OCI-LY1 (cell line): Measurements from ENCODE around the gene AK2.

Experiments
- H2AFZ ChIP-seq: fragments of 200-600 bp; sonication (generic), shearing (Covaris generic); 2 replicates; pipeline ENCODE4 v1.6.0; 2014; ENCODE audit warnings: antibody characterized with exemption, mild to moderate bottlenecking, low read length
- H3F3A ChIP-seq: fragments of 200-600 bp; sonication (generic), shearing (Covaris generic); 2 replicates; pipeline ENCODE4 v1.6.0; 2014; ENCODE audit warnings: mild to moderate bottlenecking, antibody characterized with exemption, low read length, moderate library complexity; ENCODE audit not compliant: insufficient read depth
- H3K27ac ChIP-seq: fragments of 200-600 bp; sonication (generic); 2 replicates; pipeline ENCODE4 v1.5.1; 2014; ENCODE audit warnings: low read length, mixed run types, mild to moderate bottlenecking, low read depth; ENCODE audit not compliant: poor library complexity, severe bottlenecking
- H3K27me3 ChIP-seq: fragments of 200-600 bp; sonication (generic); 2 replicates; pipeline ENCODE4 v1.6.0; 2014; ENCODE audit warnings: antibody characterized with exemption, mild to moderate bottlenecking, low read length, moderate library complexity; ENCODE audit not compliant: insufficient read depth
- H3K36me3 ChIP-seq: fragments of 200-600 bp; sonication (generic); 2 replicates; pipeline ENCODE4 v1.6.1; 2014; ENCODE audit warnings: mild to moderate bottlenecking, antibody characterized with exemption, low read length, moderate library complexity, mixed read lengths; ENCODE audit not compliant: insufficient read depth
- H3K4me1 ChIP-seq: fragments of 200-600 bp; sonication (generic); 2 replicates; pipeline ENCODE4 v1.5.1; 2014; ENCODE audit warnings: mild to moderate bottlenecking, low read length, moderate library complexity; ENCODE audit not compliant: insufficient read depth, severe bottlenecking
- H3K4me2 ChIP-seq: fragments of 200-600 bp; sonication (generic), shearing (Covaris generic); 2 replicates; pipeline ENCODE4 v1.6.1; 2014; ENCODE audit warnings: low read length
- H3K4me3 ChIP-seq: fragments of 200-600 bp; sonication (generic); 2 replicates; pipeline ENCODE4 v1.5.1; 2014; ENCODE audit warnings: low read length, low read depth, mild to moderate bottlenecking, mixed read lengths; ENCODE audit not compliant: poor library complexity, severe bottlenecking
- H3K79me2 ChIP-seq: fragments of 200-600 bp; shearing (Covaris generic); 2 replicates; pipeline ENCODE4 v1.6.1; 2016; ENCODE audit warnings: mixed run types, low read length, mixed read lengths; ENCODE audit not compliant: insufficient read depth
- H3K9ac ChIP-seq: fragments of 200-600 bp; sonication (generic), shearing (Covaris generic); 2 replicates; pipeline ENCODE4 v1.6.1; 2014; ENCODE audit warnings: mild to moderate bottlenecking, low read length, mixed read lengths
- H3K9me2 ChIP-seq: fragments of 200-600 bp; sonication (generic), shearing (Covaris generic); 2 replicates; pipeline ENCODE4 v1.6.1; 2014; ENCODE audit warnings: low read depth, mild to moderate bottlenecking, low read length, mixed read lengths
- H3K9me3 ChIP-seq: fragments of 200-600 bp; shearing (Covaris generic); 2 replicates; pipeline ENCODE4 v1.6.1; 2014; ENCODE audit warnings: low read length, mixed read lengths
- H4K20me1 ChIP-seq: fragments of 200-600 bp; sonication (generic), shearing (Covaris generic); 2 replicates; pipeline ENCODE4 v1.6.0; 2016; ENCODE audit warnings: mild to moderate bottlenecking, low read length; ENCODE audit not compliant: insufficient read depth
- CTCF ChIP-seq: fragments of 200-600 bp; sonication (generic), shearing (Covaris generic); IDR thresholded peaks from 2 replicates; pipeline ENCODE4 v1.5.1; 2017; ENCODE audit warnings: mild to moderate bottlenecking, antibody characterized with exemption, low read length, moderate library complexity, mixed read lengths
- EZH2 ChIP-seq: fragments of 200-600 bp; sonication (generic), shearing (Covaris generic); IDR thresholded peaks from 2 replicates; pipeline ENCODE4 v1.8.0; 2017; ENCODE audit warnings: borderline replicate concordance, mixed run types, mild to moderate bottlenecking, antibody characterized with exemption, low read length, moderate library complexity, mixed read lengths

Gene AK2

GRCh38 chr1:33032126-33032869 lies 4.4 kb downstream of the AK2 start:
- Histone ChIP-seq H3F3A (no peaks in the 10 kb centered on the region), H3K9me2 (no peaks in the 10 kb centered on the region), H3K4me1 (peaks cover 85% of the 10 kb centered on the region), H3K4me3 (no peak overlapping the region), H3K27ac (no peak overlapping the region), H2AFZ (no peak overlapping the region), H3K4me2 (peak overlapping the region; percentile 24; the same call in 1 of the 2 replicates), H4K20me1 (no peaks in the 10 kb centered on the region; the same call in 1 of the 2 replicates), H3K36me3 (peaks cover 68% of the 10 kb centered on the region; the same call in 1 of the 2 replicates), H3K79me2 (peaks cover 87% of the 10 kb centered on the region), H3K9ac (no peak overlapping the region), H3K9me3 (no peaks in the 10 kb centered on the region), H3K27me3 (no peaks in the 10 kb centered on the region)
- TF ChIP-seq CTCF: no peak
- TF ChIP-seq EZH2: no peak

- Histone ChIP-seq H3K4me1 (peaks cover 86% of the 10 kb centered on the region), H3K9ac (no peak overlapping the region), H3K27ac (peak overlapping the region; percentile 13), H3K4me3 (no peak overlapping the region), H2AFZ (no peak overlapping the region), H3K9me3 (no peaks in the 10 kb centered on the region), H3K79me2 (peaks cover 91% of the 10 kb centered on the region), H3K4me2 (peak overlapping the region; percentile 24; the same call in 1 of the 2 replicates), H3K36me3 (peaks cover 68% of the 10 kb centered on the region; the same call in 1 of the 2 replicates), H3K27me3 (no peaks in the 10 kb centered on the region), H3K9me2 (no peaks in the 10 kb centered on the region), H4K20me1 (no peaks in the 10 kb centered on the region; the same call in 1 of the 2 replicates), H3F3A (no peaks in the 10 kb centered on the region)
- no peak for TF ChIP-seq EZH2
- no peak for TF ChIP-seq CTCF
Measured at GRCh38 chr1:33031506-33031905, 5.2 kb downstream of the AK2 start.

- Histone ChIP-seq H3K4me3 (no peak overlapping the region), H3K36me3 (peaks cover 70% of the 10 kb centered on the region; the same call in 1 of the 2 replicates), H3K9ac (no peak overlapping the region), H3F3A (no peaks in the 10 kb centered on the region), H3K4me2 (peak overlapping the region; percentile 24; the same call in 1 of the 2 replicates), H3K9me2 (no peaks in the 10 kb centered on the region), H4K20me1 (no peaks in the 10 kb centered on the region; the same call in 1 of the 2 replicates), H3K27ac (peak overlapping the region; percentile 13), H3K27me3 (no peaks in the 10 kb centered on the region), H2AFZ (no peak overlapping the region), H3K4me1 (peaks cover 84% of the 10 kb centered on the region), H3K79me2 (peaks cover 88% of the 10 kb centered on the region), H3K9me3 (no peaks in the 10 kb centered on the region)
- no peak for TF ChIP-seq CTCF
- no peak for TF ChIP-seq EZH2
Measured at GRCh38 chr1:33030575-33030974, 6.1 kb downstream of the AK2 start.
